PC-3 (cell line): ENCODE measurements around the gene ARIH2. TPM values are rescaled to one million over a fixed set of nuclear protein-coding genes. Genes with fewer than 3 reads are reported as not detected.
A peak's percentile ranks its signal among the peaks of the same experiment; 100 is the strongest.
"Not testable (repeated sequence)": the region's sequence is repeated elsewhere in the genome, so short reads cannot be mapped to it uniquely, and the experiment has no call there.

Experiments
- ATAC-seq: fragments of 200-7000 bp; cut with Tn5 transposase; 2 replicates; pipeline ENCODE4 v1.9.1; 2020; ENCODE audit warnings: mild to moderate bottlenecking, moderate library complexity
- BruUV-seq: library from RNA; stranded (reverse); fragments of 400-500 nt; replicated peaks from 2 replicates; lab custom pipeline; 2021; lab: Mats Ljungman, UMichigan
- CTCF ChIA-PET: fragments of 300-600 bp; sonication (Branson Sonifier 250); formaldehyde crosslinking; loops from one replicate; lab custom pipeline; 2022; ENCODE audit warnings: antibody characterized with exemption; lab: Charles Lee
- POLR2A ChIA-PET: fragments of 300-600 bp; sonication (Branson Sonifier 250); formaldehyde crosslinking; loops from one replicate; lab custom pipeline; 2022; ENCODE audit warnings: antibody characterized with exemption; ENCODE audit not compliant: unreplicated experiment; lab: Charles Lee
- DNase-seq: peaks from one replicate; pipeline ENCODE4 v3.0.0-alpha.2; 2015
- H2AFZ ChIP-seq: fragments of 300-600 bp; sonication (generic); 2 replicates; pipeline ENCODE4 v1.6.0; 2016; ENCODE audit warnings: antibody characterized with exemption, low read length
- H3F3A ChIP-seq: fragments of 300-600 bp; sonication (generic); one replicate; pipeline ENCODE4 v1.6.0; 2017; ENCODE audit warnings: antibody characterized with exemption, low read length, control low read depth, mild to moderate bottlenecking; ENCODE audit not compliant: unreplicated experiment
- H3K27ac ChIP-seq: fragments of 300-600 bp; sonication (generic); 2 replicates; pipeline ENCODE4 v1.5.1; 2016; ENCODE audit warnings: mild to moderate bottlenecking, low read length
- H3K27me3 ChIP-seq: fragments of 300-600 bp; sonication (generic); 2 replicates; pipeline ENCODE4 v1.6.1; 2016; ENCODE audit warnings: low read length, mixed read lengths
- H3K36me3 ChIP-seq: fragments of 300-600 bp; sonication (generic); 2 replicates; pipeline ENCODE4 v1.6.1; 2016; ENCODE audit warnings: low read depth, mixed run types, low read length, mixed read lengths
- H3K4me1 ChIP-seq: fragments of 300-600 bp; sonication (generic); 2 replicates; pipeline ENCODE4 v1.5.1; 2016; ENCODE audit warnings: low read length; ENCODE audit not compliant: insufficient read depth
- H3K4me2 ChIP-seq: fragments of 300-600 bp; sonication (generic); 2 replicates; pipeline ENCODE4 v1.6.0; 2016; ENCODE audit warnings: low read length
- H3K4me3 ChIP-seq: fragments of 300-600 bp; sonication (generic); 2 replicates; pipeline ENCODE4 v1.5.1; 2016; ENCODE audit warnings: mild to moderate bottlenecking, low read length, mixed read lengths
- H3K79me2 ChIP-seq: fragments of 300-600 bp; sonication (generic); 2 replicates; pipeline ENCODE4 v1.6.1; 2017; ENCODE audit warnings: low read length, mixed read lengths
- H3K9ac ChIP-seq: fragments of 300-600 bp; sonication (generic); 2 replicates; pipeline ENCODE4 v1.6.0; 2016; ENCODE audit warnings: mild to moderate bottlenecking, low read length
- H3K9me2 ChIP-seq: fragments of 300-600 bp; sonication (generic); replicated peaks from 2 replicates; pipeline ENCODE4 v1.6.1; 2016; ENCODE audit warnings: mixed run types, low read length, mixed read lengths
- H3K9me3 ChIP-seq: fragments of 300-600 bp; sonication (generic); 2 replicates; pipeline ENCODE4 v1.6.1; 2016; ENCODE audit warnings: low read length, mixed read lengths
- H4K20me1 ChIP-seq: fragments of 300-600 bp; sonication (generic); 2 replicates; pipeline ENCODE4 v1.6.1; 2016; ENCODE audit warnings: low read length, mixed read lengths
- EZH2 ChIP-seq: fragments of 300-600 bp; sonication (generic); IDR thresholded peaks from one replicate; pipeline ENCODE4 v1.6.1; 2017; ENCODE audit warnings: antibody characterized with exemption, mild to moderate bottlenecking, low read length; ENCODE audit not compliant: unreplicated experiment
- EZH2phosphoT487 ChIP-seq: fragments of 300-600 bp; sonication (generic); IDR thresholded peaks from 2 replicates; pipeline ENCODE4 v1.6.1; 2018; ENCODE audit warnings: mild to moderate bottlenecking, antibody characterized with exemption, low read length, borderline replicate concordance
- intact Hi-C: fragments of 100-400 bp; cut with micrococcal nuclease; formaldehyde crosslinking; loops from 2 replicates; pipeline ENCODE4 v1.9.0; 2023
- total RNA-seq: library from RNA; depleted of rRNA; stranded (reverse); fragments of >200 nt; gene quantifications from 2 replicates; pipeline ENCODE4 v1.2.3, GENCODE V29; 2014
- TF ChIP-seq, protein P1 (sequence below): fragments of 300-600 bp; sonication (generic); conservative IDR thresholded peaks from 2 replicates; pipeline ENCODE4 v1.5.1; 2017; ENCODE audit warnings: antibody characterized with exemption, low read depth, mild to moderate bottlenecking, low read length

The ARIH2 gene
- total RNA-seq, 1 experiment from 2014 or later = 136 TPM

- Histone ChIP-seq H3K9me3 (no peaks in the 10 kb centered on the region), H3K4me1 (peaks cover 17% of the 10 kb centered on the region), H3K27me3 (no peaks in the 10 kb centered on the region), H3K4me3 (peak within 1 kb of the TSS; percentile 79), H4K20me1 (peaks cover 18% of the 10 kb centered on the region), H3K36me3 (peaks cover 11% of the 10 kb centered on the region; the same call in 1 of the 2 replicates), H3F3A (no peaks in the 10 kb centered on the region), H2AFZ (peak within 1 kb of the TSS; percentile 94), H3K9me2 (no peaks in the 10 kb centered on the region), H3K79me2 (peaks cover 57% of the 10 kb centered on the region), H3K27ac (peak within 1 kb of the TSS; percentile 89), H3K4me2 (peak within 1 kb of the TSS; percentile 99), H3K9ac (peak within 1 kb of the TSS; percentile 99)
- peak; percentile 99 for DNase-seq
- BruUV-seq = no TSS peak
- intact Hi-C loops = loop anchor here (1.0 kb wide), 2 partner anchors 14 to 16 kb away; no protein-coding TSS in a partner anchor
- no peak for TF ChIP-seq EZH2phosphoT487
- TF ChIP-seq, protein P1, sequence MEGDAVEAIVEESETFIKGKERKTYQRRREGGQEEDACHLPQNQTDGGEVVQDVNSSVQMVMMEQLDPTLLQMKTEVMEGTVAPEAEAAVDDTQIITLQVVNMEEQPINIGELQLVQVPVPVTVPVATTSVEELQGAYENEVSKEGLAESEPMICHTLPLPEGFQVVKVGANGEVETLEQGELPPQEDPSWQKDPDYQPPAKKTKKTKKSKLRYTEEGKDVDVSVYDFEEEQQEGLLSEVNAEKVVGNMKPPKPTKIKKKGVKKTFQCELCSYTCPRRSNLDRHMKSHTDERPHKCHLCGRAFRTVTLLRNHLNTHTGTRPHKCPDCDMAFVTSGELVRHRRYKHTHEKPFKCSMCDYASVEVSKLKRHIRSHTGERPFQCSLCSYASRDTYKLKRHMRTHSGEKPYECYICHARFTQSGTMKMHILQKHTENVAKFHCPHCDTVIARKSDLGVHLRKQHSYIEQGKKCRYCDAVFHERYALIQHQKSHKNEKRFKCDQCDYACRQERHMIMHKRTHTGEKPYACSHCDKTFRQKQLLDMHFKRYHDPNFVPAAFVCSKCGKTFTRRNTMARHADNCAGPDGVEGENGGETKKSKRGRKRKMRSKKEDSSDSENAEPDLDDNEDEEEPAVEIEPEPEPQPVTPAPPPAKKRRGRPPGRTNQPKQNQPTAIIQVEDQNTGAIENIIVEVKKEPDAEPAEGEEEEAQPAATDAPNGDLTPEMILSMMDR = peak; percentile 55
- POLR2A ChIA-PET = interaction anchor here (0.5 to 2.1 kb wide), 19 partner anchors 8 to 959 kb away, joined by 3 to 51 read pairs (median 4); partner anchors contain the start of genes IMPDH2, LAMB2, NDUFAF3 and P4HTM
- CTCF ChIA-PET = interaction anchor here (0.6 to 1.4 kb wide), 7 partner anchors 10 to 447 kb away, joined by 3 to 15 read pairs (median 5); partner anchors contain the start of genes NDUFAF3 and P4HTM
- ATAC-seq = peak; percentile 89
These were observed 88.6 kb downstream of the ARIH2 start, which contains the start of gene WDR6 for GRCh38 chr3:49007068-49007770. Gene WDR6, plus strand, starts transcription at chr3:49007391. Its CDS starts 41 bp downstream, at chr3:49007432.

DNA sequence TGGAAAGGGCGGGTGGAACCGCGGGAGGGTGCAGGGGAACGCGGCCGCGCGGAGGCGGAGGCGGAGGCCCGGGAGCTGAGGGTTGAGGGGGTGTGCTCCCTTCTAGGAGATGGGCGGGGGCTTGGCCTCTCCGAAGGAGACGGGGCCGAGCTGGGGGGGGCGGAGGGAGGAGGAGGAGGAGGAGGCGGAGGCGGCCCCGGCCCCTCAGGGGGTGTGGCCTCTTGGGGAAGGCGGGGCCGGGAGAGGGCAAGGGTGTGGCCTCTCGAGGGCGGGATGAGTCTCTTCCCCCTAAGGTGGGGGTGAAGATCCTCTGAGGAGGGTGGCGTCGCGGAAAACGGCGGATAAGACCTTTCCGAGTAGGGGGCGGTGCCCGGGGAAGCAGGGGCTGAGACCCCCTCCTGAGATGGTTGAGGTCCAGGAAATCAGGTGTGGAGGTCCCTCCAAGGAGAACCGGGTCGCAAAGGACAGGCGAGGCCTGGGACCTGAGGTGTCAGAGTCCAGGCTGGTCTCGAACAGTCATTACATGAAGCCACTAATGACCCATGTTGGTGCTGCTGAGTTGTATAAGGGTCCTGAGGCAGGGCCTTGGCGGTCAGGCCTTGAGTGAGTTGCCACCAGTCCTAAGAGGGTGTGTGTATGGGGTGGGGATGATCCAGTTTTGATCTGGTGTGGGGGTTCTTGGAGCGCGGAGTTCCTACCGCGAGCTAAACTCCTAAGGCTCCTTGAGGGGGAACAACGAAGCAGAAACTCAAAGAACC lies 89.3 kb downstream of the ARIH2 start:
- Histone ChIP-seq H3K27ac (peak overlapping the region; percentile 89), H2AFZ (peak overlapping the region; percentile 94), H3K27me3 (no peaks in the 10 kb centered on the region), H3K36me3 (peaks cover 17% of the 10 kb centered on the region; the same call in 1 of the 2 replicates), H3K9me3 (no peaks in the 10 kb centered on the region), H3F3A (no peaks in the 10 kb centered on the region), H3K9ac (peak overlapping the region; percentile 99), H3K79me2 (peaks cover 64% of the 10 kb centered on the region), H3K9me2 (no peaks in the 10 kb centered on the region), H4K20me1 (peaks cover 20% of the 10 kb centered on the region), H3K4me3 (peak overlapping the region; percentile 79), H3K4me1 (peaks cover 17% of the 10 kb centered on the region), H3K4me2 (peak overlapping the region; percentile 99)
- POLR2A ChIA-PET = interaction anchor here (0.5 to 2.1 kb wide), 10 partner anchors 8 to 960 kb away, joined by 3 to 51 read pairs (median 4); partner anchors contain the start of genes IMPDH2, NDUFAF3 and QRICH1
- CTCF ChIA-PET = interaction anchor here (0.6 to 1.4 kb wide), 4 partner anchors 10 to 87 kb away, joined by 3 to 15 read pairs (median 5); partner anchors contain the start of gene P4HTM
- TF ChIP-seq EZH2phosphoT487 = no peak
- TF ChIP-seq EZH2 = no peak
- TF ChIP-seq, protein P1 = no peak
- peak; percentile 90 for DNase-seq
- BruUV-seq = no TSS peak
- intact Hi-C loops = loop anchor here (1.0 kb wide), 2 partner anchors 13 to 17 kb away; no protein-coding TSS in a partner anchor
- peak; percentile 56 for ATAC-seq

DNA sequence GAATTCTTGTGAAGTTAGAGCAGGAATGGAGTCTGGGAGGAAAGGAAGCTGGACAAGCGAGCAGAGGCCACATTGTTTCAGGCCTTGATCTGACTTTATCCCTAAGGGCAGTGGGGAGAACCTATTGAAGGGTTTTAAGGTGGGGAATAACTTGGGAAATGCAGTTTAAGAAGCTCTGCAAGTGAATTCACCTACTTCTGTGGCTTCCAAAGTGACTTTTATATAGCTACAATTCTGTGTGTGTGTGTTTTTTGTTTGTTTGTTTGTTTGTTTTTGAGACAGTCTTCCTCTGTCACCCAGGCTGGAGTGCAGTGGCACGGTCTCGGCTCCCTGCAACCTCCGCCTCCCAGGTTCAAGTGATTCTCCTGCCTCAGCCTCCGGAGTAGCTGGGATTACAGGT lies 90.0 kb downstream of the ARIH2 start:
- H3K9me2 ChIP-seq, H3K9me3 ChIP-seq, DNase-seq, CTCF ChIA-PET, ATAC-seq, intact Hi-C loops, H3F3A ChIP-seq, H3K27ac ChIP-seq, H3K27me3 ChIP-seq, H2AFZ ChIP-seq: not testable (repeated sequence)
- Histone ChIP-seq H3K4me3 (peak overlapping the region; percentile 79), H4K20me1 (peaks cover 22% of the 10 kb centered on the region), H3K9ac (0 out of 2 replicates have a peak overlapping the region, but pooled peaks have one; percentile 99), H3K4me2 (peak overlapping the region; percentile 99), H3K79me2 (peaks cover 71% of the 10 kb centered on the region), H3K4me1 (peaks cover 17% of the 10 kb centered on the region), H3K36me3 (peaks cover 17% of the 10 kb centered on the region; the same call in 1 of the 2 replicates)
- POLR2A ChIA-PET = interaction anchor here (0.5 to 2.1 kb wide), 2 partner anchors 12 to 231 kb away, joined by 4 to 51 read pairs; partner anchors contain the start of gene NDUFAF3
- BruUV-seq = TSS peak; percentile 9
